SK-N-SH treated with all-trans-retinoic acid at 6 μM for 48 hours (cell line): ENCODE data around the gene CYP11A1.

Experiments used
- BACH2 ChIP-seq: fragments of 250-450 bp; sonication (Bioruptor Pico); IDR thresholded peaks from 2 replicates; pipeline ENCODE4 v1.9.0; 2021; ENCODE audit warnings: mild to moderate bottlenecking, borderline replicate concordance
- OSR1 ChIP-seq: fragments of 250-450 bp; sonication (Bioruptor Pico); IDR thresholded peaks from 2 replicates; pipeline ENCODE4 v1.8.0; 2022; ENCODE audit warnings: moderate library complexity, mild to moderate bottlenecking, inconsistent platforms
- PATZ1 ChIP-seq: fragments of 250-450 bp; sonication (Bioruptor Pico); IDR thresholded peaks from 2 replicates; pipeline ENCODE4 v1.8.0; 2020; ENCODE audit warnings: mild to moderate bottlenecking, moderate library complexity, borderline replicate concordance
- RARB ChIP-seq: fragments of 250-450 bp; sonication (Bioruptor Pico); IDR thresholded peaks from 2 replicates; pipeline ENCODE4 v1.8.0; 2021; ENCODE audit warnings: mild to moderate bottlenecking, moderate library complexity
- SNAI2 ChIP-seq: fragments of 250-450 bp; sonication (Bioruptor Pico); IDR thresholded peaks from 2 replicates; pipeline ENCODE4 v1.5.0; 2020; ENCODE audit warnings: mild to moderate bottlenecking, moderate library complexity
- ZC3H10 ChIP-seq: fragments of 250-450 bp; sonication (Bioruptor Pico); IDR thresholded peaks from 2 replicates; pipeline ENCODE4 v1.5.1; 2021; ENCODE audit warnings: mild to moderate bottlenecking, moderate library complexity
- ZFP3 ChIP-seq: fragments of 250-450 bp; sonication (Bioruptor Pico); IDR thresholded peaks from 2 replicates; pipeline ENCODE4 v1.5.0; 2020; ENCODE audit warnings: mild to moderate bottlenecking, moderate library complexity
- ZFP30 ChIP-seq: fragments of 450-650 bp; formaldehyde crosslinking; IDR thresholded peaks from 2 replicates; pipeline ENCODE4 v1.5.0; 2022; ENCODE audit warnings: mild to moderate bottlenecking, moderate library complexity
- ZNF70 ChIP-seq: fragments of 450-650 bp; formaldehyde crosslinking; IDR thresholded peaks from 2 replicates; pipeline ENCODE4 v1.5.0; 2020; ENCODE audit warnings: mild to moderate bottlenecking, moderate library complexity
- TF ChIP-seq, protein P1 (sequence below): fragments of 250-450 bp; sonication (Bioruptor Pico); IDR thresholded peaks from 2 replicates; pipeline ENCODE4 v1.5.0; 2020; ENCODE audit warnings: mild to moderate bottlenecking, moderate library complexity

- TF ChIP-seq SNAI2 (CRISPR knock-in tag), result no peak
- TF ChIP-seq RARB (CRISPR knock-in tag), result no peak
- no peak for TF ChIP-seq ZC3H10 (CRISPR knock-in tag)
- TF ChIP-seq OSR1 (CRISPR knock-in tag), result no peak
- TF ChIP-seq ZNF70 (CRISPR knock-in tag), result no peak
- TF ChIP-seq ZFP30 (CRISPR knock-in tag), result no peak
- TF ChIP-seq, protein P1, sequence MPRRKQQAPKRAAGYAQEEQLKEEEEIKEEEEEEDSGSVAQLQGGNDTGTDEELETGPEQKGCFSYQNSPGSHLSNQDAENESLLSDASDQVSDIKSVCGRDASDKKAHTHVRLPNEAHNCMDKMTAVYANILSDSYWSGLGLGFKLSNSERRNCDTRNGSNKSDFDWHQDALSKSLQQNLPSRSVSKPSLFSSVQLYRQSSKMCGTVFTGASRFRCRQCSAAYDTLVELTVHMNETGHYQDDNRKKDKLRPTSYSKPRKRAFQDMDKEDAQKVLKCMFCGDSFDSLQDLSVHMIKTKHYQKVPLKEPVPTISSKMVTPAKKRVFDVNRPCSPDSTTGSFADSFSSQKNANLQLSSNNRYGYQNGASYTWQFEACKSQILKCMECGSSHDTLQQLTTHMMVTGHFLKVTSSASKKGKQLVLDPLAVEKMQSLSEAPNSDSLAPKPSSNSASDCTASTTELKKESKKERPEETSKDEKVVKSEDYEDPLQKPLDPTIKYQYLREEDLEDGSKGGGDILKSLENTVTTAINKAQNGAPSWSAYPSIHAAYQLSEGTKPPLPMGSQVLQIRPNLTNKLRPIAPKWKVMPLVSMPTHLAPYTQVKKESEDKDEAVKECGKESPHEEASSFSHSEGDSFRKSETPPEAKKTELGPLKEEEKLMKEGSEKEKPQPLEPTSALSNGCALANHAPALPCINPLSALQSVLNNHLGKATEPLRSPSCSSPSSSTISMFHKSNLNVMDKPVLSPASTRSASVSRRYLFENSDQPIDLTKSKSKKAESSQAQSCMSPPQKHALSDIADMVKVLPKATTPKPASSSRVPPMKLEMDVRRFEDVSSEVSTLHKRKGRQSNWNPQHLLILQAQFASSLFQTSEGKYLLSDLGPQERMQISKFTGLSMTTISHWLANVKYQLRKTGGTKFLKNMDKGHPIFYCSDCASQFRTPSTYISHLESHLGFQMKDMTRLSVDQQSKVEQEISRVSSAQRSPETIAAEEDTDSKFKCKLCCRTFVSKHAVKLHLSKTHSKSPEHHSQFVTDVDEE (CRISPR knock-in tag), result no peak
- TF ChIP-seq ZFP3 (CRISPR knock-in tag), result no peak
- TF ChIP-seq BACH2 (CRISPR knock-in tag), result no peak
- no peak for TF ChIP-seq PATZ1 (CRISPR knock-in tag)
Observed at GRCh38 chr15:74368121-74368520, 675 bp upstream of the CYP11A1 start.
